Gastrocnemius medialis (tissue), 4 donors: ENCODE results near the gene SPNS2. TPM values are rescaled to one million over a fixed set of nuclear protein-coding genes. Genes with fewer than 3 reads are reported as not detected.
A peak's percentile ranks its signal among the peaks of the same experiment; 100 is the strongest.

Experiments
- ATAC-seq, 2 donors: fragments of 150-250 bp; one replicate each; pipeline ENCODE4 v1.9.1; 2016
- DNase-seq, 2 donors: peaks; one replicate each; pipeline ENCODE4 v3.0.0-alpha.2; 2019
- H3K27ac ChIP-seq, 4 donors: fragments of 200-600 bp; sonication (generic); 1 replicate in 1 of 4; 2 replicates in 3 of 4; pipeline ENCODE4 v1.5.1; 2016 to 2018; ENCODE audit warnings: mild to moderate bottlenecking in 2 of 4, moderate library complexity in 1 of 4
- H3K27me3 ChIP-seq, 3 donors: fragments of 200-600 bp; sonication (generic) in 2 of 3; 1 replicate in 1 of 3; 2 replicates in 2 of 3; pipeline versions ENCODE4 v1.5.1 to v1.6.0; 2016 to 2019; ENCODE audit warnings: mild to moderate bottlenecking in 1 of 3, moderate library complexity in 1 of 3
- H3K36me3 ChIP-seq, 2 donors: fragments of 200-600 bp; sonication (generic) in 1 of 2; one replicate each; pipeline ENCODE4 v1.5.1; 2017 to 2018
- H3K4me1 ChIP-seq, 2 donors: fragments of 200-600 bp; sonication (generic) in 1 of 2; one replicate each; pipeline ENCODE4 v1.5.1; 2016 to 2017; ENCODE audit warnings: mild to moderate bottlenecking in 2 of 2
- H3K4me3 ChIP-seq, 4 donors: fragments of 200-600 bp; sonication (generic) in 3 of 4; 1 replicate in 1 of 4; 2 replicates in 3 of 4; pipeline ENCODE4 v1.5.1; 2016 to 2019; ENCODE audit warnings: mild to moderate bottlenecking in 2 of 4
- H3K9me3 ChIP-seq, 3 donors: fragments of 200-600 bp; sonication (generic) in 2 of 3; 1 replicate in 1 of 3; 2 replicates in 2 of 3; pipeline ENCODE4 v1.5.1; 2016 to 2019
- CTCF ChIP-seq, 5 experiments: fragments of 450-650 bp in 3 of 5; fragments of 200-600 bp in 2 of 5; sonication (generic) in 2 of 5; IDR thresholded peaks in 4 of 5; conservative IDR thresholded peaks in 1 of 5; 1 replicate in 4 of 5; 2 replicates in 1 of 5; pipeline ENCODE4 v1.5.1; 2016 to 2019; ENCODE audit warnings: antibody characterized with exemption in 5 of 5, mild to moderate bottlenecking in 3 of 5, moderate library complexity in 3 of 5
- POLR2A ChIP-seq, 2 donors: fragments of 450-650 bp; IDR thresholded peaks; one replicate each; pipeline ENCODE4 v1.6.1; 2017; ENCODE audit warnings: antibody characterized with exemption in 2 of 2, mild to moderate bottlenecking in 2 of 2, moderate library complexity in 2 of 2
- in situ Hi-C, 4 donors: fragments of 200-750 bp; cut with MboI; loops; one replicate each; pipeline versions ENCODE4 v1.15.0 to v1.8.0; 2017; ENCODE audit warnings: low sequenced_read_pairs in 4 of 4
- intact Hi-C: fragments of 100-400 bp; cut with DNase I; formaldehyde crosslinking; loops from one replicate; pipeline ENCODE4 v1.15.1; 2023; ENCODE audit warnings: low total_unique reads
- total RNA-seq, 4 donors: library from RNA; depleted of rRNA; stranded (reverse); fragments of >200 nt; gene quantifications; one replicate each; pipeline versions ENCODE4 v1.1.0 to v1.2.3, GENCODE V29; 2016

The SPNS2 gene
- total RNA-seq, 4 donors from 2014 or later: 2.7 to 6.2 (median 4.2) TPM

GRCh38 chr17:4562015-4562969 lies 63.6 kb downstream of the SPNS2 start:
- DNase-seq (no peak), ATAC-seq (no peak)
- Histone ChIP-seq H3K27ac (no peak overlapping the region), H3K27me3 (no peaks in the 10 kb centered on the region), H3K4me1 (peaks cover 5 to 8% of the 10 kb centered on the region in 2 donors), H3K9me3 (no peaks in the 10 kb centered on the region), H3K4me3 (no peak overlapping the region), H3K36me3 (no peaks in the 10 kb centered on the region)
- in situ Hi-C loops (loop anchor here in 1 of 4 donors (25.0 kb wide), 1 partner anchor 100 kb away; no protein-coding TSS in a partner anchor), intact Hi-C loops (loop anchor here (10.0 kb wide), 1 partner anchor 347 kb away; no protein-coding TSS in a partner anchor)
- TF ChIP-seq POLR2A (IDR thresholded peaks at IDR 0.05): no peak
- TF ChIP-seq CTCF (IDR thresholded peaks at IDR 0.05 in 4 of 5, conservative IDR thresholded peaks at IDR 0.05 in 1 of 5): no peak

- ATAC-seq: peak; percentile 78 to 87
- Histone ChIP-seq H3K4me1 (peaks cover 5 to 8% of the 10 kb centered on the region in 2 donors), H3K36me3 (no peaks in the 10 kb centered on the region), H3K4me3 (no peak overlapping the region), H3K9me3 (no peaks in the 10 kb centered on the region), H3K27me3 (no peaks in the 10 kb centered on the region), H3K27ac (peak overlapping the region; percentile 9 to 73 (median 22))
- peak; percentile 79 to 88 (median 86) for TF ChIP-seq CTCF (IDR thresholded peaks at IDR 0.05 in 4 of 5, conservative IDR thresholded peaks at IDR 0.05 in 1 of 5)
- no peak for TF ChIP-seq POLR2A (IDR thresholded peaks at IDR 0.05)
- peak; percentile 62 to 75 for DNase-seq
- intact Hi-C loops (loop anchor here (1.0 to 10.0 kb wide), 2 partner anchors 61 to 351 kb away; no protein-coding TSS in a partner anchor), in situ Hi-C loops (loop anchor here (5.0 to 25.0 kb wide), 3 partner anchors 57 to 103 kb away; no protein-coding TSS in a partner anchor)
Observed at GRCh38 chr17:4565209-4566141, 66.8 kb downstream of the SPNS2 start.

GRCh38 chr17:4566785-4567184 lies 68.1 kb downstream of the SPNS2 start:
- Histone ChIP-seq H3K9me3 (no peaks in the 10 kb centered on the region), H3K36me3 (no peaks in the 10 kb centered on the region), H3K4me1 (peaks cover 5 to 8% of the 10 kb centered on the region in 2 donors), H3K4me3 (no peak overlapping the region), H3K27me3 (no peaks in the 10 kb centered on the region), H3K27ac (peak overlapping the region; percentile 43 to 73 (median 56))
- TF ChIP-seq POLR2A (IDR thresholded peaks at IDR 0.05) (no peak), CTCF (IDR thresholded peaks at IDR 0.05 in 4 of 5, conservative IDR thresholded peaks at IDR 0.05 in 1 of 5) (peak; percentile 79 to 88 (median 86))
- intact Hi-C loops (loop anchor here (1.0 to 10.0 kb wide), 2 partner anchors 60 to 352 kb away; no protein-coding TSS in a partner anchor), in situ Hi-C loops (loop anchor here (5.0 to 25.0 kb wide), 3 partner anchors 56 to 104 kb away; no protein-coding TSS in a partner anchor)
- DNase-seq: peak in 1 of 2 donors; percentile 68
- ATAC-seq: peak; percentile 87 to 90

GRCh38 chr17:4569591-4569990 lies 70.9 kb downstream of the SPNS2 start:
- intact Hi-C loops (loop anchor here (10.0 kb wide), 1 partner anchor 355 kb away; no protein-coding TSS in a partner anchor), in situ Hi-C loops (loop anchor here (5.0 to 25.0 kb wide), 3 partner anchors 53 to 107 kb away; no protein-coding TSS in a partner anchor)
- H3K27me3 ChIP-seq: no peaks in the 10 kb centered on the region
- no peak overlapping the region for H3K27ac ChIP-seq
- no peaks in the 10 kb centered on the region for H3K9me3 ChIP-seq
- DNase-seq (no peak), ATAC-seq (no peak)
- H3K4me3 ChIP-seq: no peak overlapping the region
- no peaks in the 10 kb centered on the region for H3K36me3 ChIP-seq
- H3K4me1 ChIP-seq: peaks cover 18 to 19% of the 10 kb centered on the region in 2 donors
- no peak for TF ChIP-seq POLR2A (IDR thresholded peaks at IDR 0.05)
- TF ChIP-seq CTCF (IDR thresholded peaks at IDR 0.05 in 4 of 5, conservative IDR thresholded peaks at IDR 0.05 in 1 of 5): no peak
